HUES48 (cell line): ENCODE measurements around the gene IL17B.

ENCODE experiments used
- H3K27ac ChIP-seq: one replicate; pipeline ENCODE4 v1.7.0; 2013; ENCODE audit warnings: low read depth, low read length, inconsistent platforms
- H3K27me3 ChIP-seq: 2 replicates; pipeline ENCODE4 v1.6.1; 2013; ENCODE audit warnings: mild to moderate bottlenecking, low read length; ENCODE audit not compliant: control insufficient read depth, insufficient read depth
- H3K36me3 ChIP-seq: 2 replicates; pipeline ENCODE4 v1.6.1; 2013; ENCODE audit warnings: low read length; ENCODE audit not compliant: control insufficient read depth, insufficient read depth
- H3K4me1 ChIP-seq: 2 replicates; pipeline ENCODE4 v1.6.1; 2013; ENCODE audit warnings: mild to moderate bottlenecking, low read length; ENCODE audit not compliant: control insufficient read depth, insufficient read depth
- H3K4me3 ChIP-seq: 2 replicates; pipeline ENCODE4 v1.5.1; 2013; ENCODE audit warnings: mild to moderate bottlenecking, low read depth, low read length
- H3K9ac ChIP-seq: 2 replicates; pipeline ENCODE4 v1.6.1; 2013; ENCODE audit warnings: mild to moderate bottlenecking, low read depth, low read length, moderate library complexity
- H3K9me3 ChIP-seq: 2 replicates; pipeline ENCODE4 v1.6.1; 2013; ENCODE audit warnings: low read length; ENCODE audit not compliant: control insufficient read depth, insufficient read depth

IL17B gene

DNA sequence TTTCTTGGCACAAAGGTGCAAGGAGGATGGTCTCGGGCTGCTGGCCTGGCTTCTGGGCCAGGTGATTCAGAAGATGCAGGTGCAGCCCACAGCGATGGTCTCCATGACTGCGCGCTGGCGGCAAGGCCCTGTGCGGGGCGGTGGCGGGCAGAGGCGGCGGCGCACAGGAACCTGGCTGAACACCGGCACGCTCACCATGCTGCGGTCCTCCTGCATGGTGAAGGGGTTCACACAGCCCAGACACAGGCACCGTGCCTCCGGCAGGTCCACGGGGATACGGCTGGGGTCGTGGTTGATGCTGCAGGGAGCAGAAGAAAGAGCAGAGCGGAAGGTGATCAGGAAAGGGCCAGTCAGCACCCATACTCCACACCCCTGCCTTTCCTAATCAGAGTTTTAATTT, 4.8 kb downstream of the IL17B start:
- Histone ChIP-seq H3K27me3 (no peaks in the 10 kb centered on the region), H3K36me3 (no peaks in the 10 kb centered on the region), H3K9me3 (no peaks in the 10 kb centered on the region), H3K27ac (no peak overlapping the region), H3K4me1 (no peaks in the 10 kb centered on the region), H3K9ac (no peak overlapping the region), H3K4me3 (no peak overlapping the region)

DNA sequence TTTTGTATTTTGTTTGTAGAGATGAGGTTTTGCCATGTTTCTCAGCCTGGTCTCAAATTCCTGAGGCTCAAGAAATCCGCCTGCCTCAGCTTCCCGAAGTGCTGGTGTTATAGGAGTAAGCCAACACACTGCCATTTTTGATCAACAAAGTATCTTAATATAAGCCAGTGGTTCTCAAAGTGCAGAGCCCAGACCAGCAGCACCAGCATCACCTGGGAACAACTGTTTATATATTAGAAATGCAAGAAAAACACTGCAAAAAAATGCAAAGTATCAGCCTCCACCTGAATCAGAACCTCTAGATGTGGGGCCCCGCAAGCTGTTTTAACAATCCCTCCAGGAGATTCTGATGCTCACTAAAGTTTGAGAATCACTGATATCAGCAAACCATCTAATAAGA, 6.2 kb downstream of the IL17B start:
- Histone ChIP-seq H3K36me3 (0 out of 2 replicates have a peak, but pooled peaks cover 4% of the 10 kb centered on the region), H3K4me1 (no peaks in the 10 kb centered on the region), H3K27ac (no peak overlapping the region), H3K9ac (no peak overlapping the region), H3K4me3 (no peak overlapping the region), H3K9me3 (no peaks in the 10 kb centered on the region), H3K27me3 (no peaks in the 10 kb centered on the region)

DNA sequence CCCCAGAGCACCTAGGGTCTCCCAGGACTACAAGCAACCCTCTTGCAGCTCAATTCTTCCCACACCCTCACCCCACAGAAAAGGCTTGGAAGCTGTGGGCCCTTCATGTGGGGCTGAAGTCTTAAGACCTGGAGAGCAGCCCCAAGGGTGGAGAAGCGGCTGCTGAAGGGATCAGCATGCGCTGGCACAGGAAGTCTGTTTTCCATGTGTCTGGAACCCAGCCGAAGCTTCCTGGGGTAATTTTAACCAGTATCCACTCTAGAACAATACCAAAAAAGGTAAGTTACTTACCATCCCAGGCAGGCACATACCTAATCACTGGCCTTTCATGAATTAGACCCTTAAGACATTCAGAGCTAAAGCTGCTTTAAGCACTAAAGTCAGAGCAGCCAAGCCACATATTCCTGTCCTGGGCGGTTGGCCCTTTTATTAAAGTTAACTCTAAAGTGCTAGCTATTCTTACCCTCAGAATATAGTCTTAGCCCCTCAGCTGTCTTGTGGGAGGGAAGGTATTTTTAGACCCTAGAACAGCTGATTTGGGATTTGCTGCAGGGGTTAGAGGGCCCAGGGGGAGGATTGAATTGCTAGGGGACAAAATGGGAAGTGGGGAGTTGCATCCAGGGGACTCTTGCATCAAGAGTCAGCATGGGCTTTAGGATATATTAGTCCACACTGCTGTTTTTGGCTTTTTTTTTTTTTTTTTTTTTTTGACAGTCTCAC, 6.9 kb downstream of the IL17B start:
- H3K36me3 ChIP-seq: 0 out of 2 replicates have a peak, but pooled peaks cover 4% of the 10 kb centered on the region
- no peaks in the 10 kb centered on the region for H3K9me3 ChIP-seq
- H3K4me1 ChIP-seq: no peaks in the 10 kb centered on the region
- no peak overlapping the region for H3K4me3 ChIP-seq
- no peaks in the 10 kb centered on the region for H3K27me3 ChIP-seq
- no peak overlapping the region for H3K27ac ChIP-seq
- H3K9ac ChIP-seq: no peak overlapping the region

DNA sequence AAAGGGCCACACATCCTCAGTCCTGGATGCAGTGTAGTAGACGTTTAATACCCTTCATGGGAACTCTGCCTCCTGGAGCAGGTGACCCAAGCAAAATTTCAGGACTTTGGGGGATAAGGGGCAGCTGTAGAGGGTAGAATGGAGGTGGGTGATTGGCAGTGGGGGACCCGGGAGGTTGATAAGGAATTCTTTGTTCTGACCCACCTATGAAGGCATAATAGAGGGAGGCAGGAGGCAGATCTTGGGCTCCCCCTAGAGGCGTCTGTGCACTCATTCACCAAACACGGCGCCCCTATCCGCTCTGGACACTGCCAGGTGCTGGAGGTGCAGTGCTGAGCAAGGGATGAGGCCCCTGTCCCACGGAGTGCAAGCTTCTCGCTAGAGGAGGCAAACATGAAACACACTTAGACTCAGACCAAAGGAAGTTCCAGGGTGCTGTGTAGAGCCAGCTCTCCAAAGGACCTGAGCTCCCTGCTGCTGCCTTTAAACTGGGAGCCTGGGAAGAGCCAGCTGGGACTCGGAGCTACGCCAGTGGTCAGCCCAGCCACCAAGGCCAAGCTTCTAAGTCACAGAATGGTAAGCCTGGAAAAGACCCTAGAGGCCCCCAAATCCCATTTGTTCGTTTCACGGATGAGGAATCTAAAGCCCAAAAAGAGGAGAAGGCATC, 7.7 kb downstream of the IL17B start:
- H3K4me1 ChIP-seq: no peaks in the 10 kb centered on the region
- H3K27ac ChIP-seq: no peak overlapping the region
- H3K4me3 ChIP-seq: no peak overlapping the region
- H3K27me3 ChIP-seq: no peaks in the 10 kb centered on the region
- H3K9ac ChIP-seq: no peak overlapping the region
- H3K36me3 ChIP-seq: 0 out of 2 replicates have a peak, but pooled peaks cover 4% of the 10 kb centered on the region
- no peaks in the 10 kb centered on the region for H3K9me3 ChIP-seq

DNA sequence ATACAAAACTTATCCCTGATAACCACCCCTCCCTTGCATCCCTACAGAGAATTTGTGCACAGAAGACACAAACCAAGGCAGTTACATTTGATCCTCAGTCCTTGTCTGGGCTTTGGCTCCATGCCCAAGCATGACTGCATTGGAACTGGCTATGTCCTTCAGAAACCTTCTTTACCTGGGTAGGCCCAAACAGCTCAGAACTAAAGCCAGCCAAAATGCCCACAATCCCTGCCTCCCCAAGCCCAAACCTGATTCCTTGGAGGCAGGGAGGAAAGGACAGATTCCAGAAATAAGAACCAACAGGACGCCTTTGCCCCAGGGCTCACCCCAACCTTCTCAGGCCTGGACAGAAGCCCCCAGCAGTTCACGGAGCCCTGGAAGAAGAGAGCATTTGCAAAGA, 8.2 kb downstream of the IL17B start:
- no peaks in the 10 kb centered on the region for H3K27me3 ChIP-seq
- no peak overlapping the region for H3K9ac ChIP-seq
- no peaks in the 10 kb centered on the region for H3K9me3 ChIP-seq
- H3K4me1 ChIP-seq: no peaks in the 10 kb centered on the region
- no peak overlapping the region for H3K4me3 ChIP-seq
- no peak overlapping the region for H3K27ac ChIP-seq
- H3K36me3 ChIP-seq: 0 out of 2 replicates have a peak, but pooled peaks cover 4% of the 10 kb centered on the region

DNA sequence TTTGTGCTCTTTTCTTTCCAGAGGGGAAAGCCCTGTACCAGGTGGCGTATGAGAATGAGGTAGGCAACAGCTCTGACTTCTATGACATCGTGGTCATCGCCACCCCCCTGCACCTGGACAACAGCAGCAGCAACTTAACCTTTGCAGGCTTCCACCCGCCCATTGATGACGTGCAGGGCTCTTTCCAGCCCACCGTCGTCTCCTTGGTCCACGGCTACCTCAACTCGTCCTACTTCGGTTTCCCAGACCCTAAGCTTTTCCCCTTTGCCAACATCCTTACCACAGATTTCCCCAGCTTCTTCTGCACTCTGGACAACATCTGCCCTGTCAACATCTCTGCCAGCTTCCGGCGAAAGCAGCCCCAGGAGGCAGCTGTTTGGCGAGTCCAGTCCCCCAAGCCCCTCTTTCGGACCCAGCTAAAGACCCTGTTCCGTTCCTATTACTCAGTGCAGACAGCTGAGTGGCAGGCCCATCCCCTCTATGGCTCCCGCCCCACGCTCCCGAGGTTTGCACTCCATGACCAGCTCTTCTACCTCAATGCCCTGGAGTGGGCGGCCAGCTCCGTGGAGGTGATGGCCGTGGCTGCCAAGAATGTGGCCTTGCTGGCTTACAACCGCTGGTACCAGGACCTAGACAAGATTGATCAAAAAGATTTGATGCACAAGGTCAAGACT, 11.0 kb downstream of the IL17B start:
- no peak overlapping the region for H3K4me3 ChIP-seq
- 0 out of 2 replicates have a peak, but pooled peaks cover 4% of the 10 kb centered on the region for H3K36me3 ChIP-seq
- H3K4me1 ChIP-seq: no peaks in the 10 kb centered on the region
- H3K9ac ChIP-seq: no peak overlapping the region
- no peaks in the 10 kb centered on the region for H3K9me3 ChIP-seq
- H3K27me3 ChIP-seq: no peaks in the 10 kb centered on the region
- H3K27ac ChIP-seq: no peak overlapping the region

DNA sequence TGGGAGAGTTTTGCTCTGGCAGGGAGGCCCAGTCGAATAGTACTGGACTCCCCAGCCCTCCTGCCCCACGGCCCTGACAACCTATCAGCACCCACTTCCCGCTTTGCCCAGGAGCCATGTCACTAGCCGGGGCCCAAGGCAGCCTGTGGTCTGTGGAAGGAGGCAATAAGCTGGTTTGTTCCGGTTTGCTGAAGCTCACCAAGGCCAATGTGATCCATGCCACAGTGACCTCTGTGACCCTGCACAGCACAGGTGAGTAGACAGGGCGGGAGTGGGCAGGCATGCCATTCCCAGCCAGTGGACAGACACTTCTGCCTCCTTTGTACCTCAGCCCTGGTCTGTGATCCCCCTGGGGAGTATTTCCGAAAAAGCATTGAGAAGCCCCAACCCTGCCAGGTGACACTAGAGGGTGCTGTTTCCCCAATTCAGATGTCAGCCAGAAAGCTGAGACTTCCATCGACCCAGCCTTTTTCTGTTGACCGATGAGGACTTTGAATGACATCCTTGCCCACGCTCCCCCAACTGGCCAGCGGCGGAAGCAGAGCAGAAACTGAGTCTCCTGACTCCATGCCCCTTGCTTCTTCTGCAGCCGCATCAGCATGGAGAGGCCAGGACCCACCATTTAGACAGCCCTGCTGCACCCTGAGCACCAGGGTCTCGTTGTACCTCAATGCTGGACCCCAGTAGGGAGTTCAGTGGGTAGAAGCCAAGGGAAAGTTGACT, 11.7 kb downstream of the IL17B start:
- no peaks in the 10 kb centered on the region for H3K9me3 ChIP-seq
- no peak overlapping the region for H3K9ac ChIP-seq
- H3K4me1 ChIP-seq: no peaks in the 10 kb centered on the region
- H3K36me3 ChIP-seq: 0 out of 2 replicates have a peak, but pooled peaks cover 4% of the 10 kb centered on the region
- no peak overlapping the region for H3K4me3 ChIP-seq
- H3K27ac ChIP-seq: no peak overlapping the region
- no peaks in the 10 kb centered on the region for H3K27me3 ChIP-seq

DNA sequence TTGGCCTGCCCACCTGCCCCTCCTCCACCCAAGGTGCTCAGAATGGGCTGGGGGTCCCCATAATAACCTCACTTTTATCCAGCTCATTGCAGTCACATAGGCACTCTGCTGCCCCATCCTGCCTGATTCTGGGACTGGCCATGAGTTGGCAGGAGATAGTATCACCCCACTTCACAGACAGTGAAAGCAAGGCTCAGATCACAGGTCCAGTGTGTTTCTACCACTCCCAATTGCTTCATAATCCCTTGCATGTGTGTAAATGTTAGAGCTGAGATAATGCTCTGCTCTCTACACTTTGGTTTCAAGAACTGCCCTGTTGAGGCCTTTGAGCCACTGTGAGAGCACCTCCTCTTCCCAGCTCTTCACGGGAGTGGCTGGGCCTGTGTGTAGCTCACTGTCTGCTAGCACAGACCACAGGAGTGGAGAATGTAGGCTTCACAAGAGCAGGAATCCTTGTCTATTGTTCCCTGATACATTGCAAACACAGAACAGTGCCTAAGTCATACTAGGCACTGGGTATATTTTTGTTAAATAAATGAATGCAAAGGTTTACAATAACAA, 12.8 kb downstream of the IL17B start:
- Histone ChIP-seq H3K36me3 (0 out of 2 replicates have a peak, but pooled peaks cover 4% of the 10 kb centered on the region), H3K27ac (no peak overlapping the region), H3K9me3 (no peaks in the 10 kb centered on the region), H3K9ac (no peak overlapping the region), H3K4me3 (no peak overlapping the region), H3K4me1 (no peaks in the 10 kb centered on the region), H3K27me3 (no peaks in the 10 kb centered on the region)

DNA sequence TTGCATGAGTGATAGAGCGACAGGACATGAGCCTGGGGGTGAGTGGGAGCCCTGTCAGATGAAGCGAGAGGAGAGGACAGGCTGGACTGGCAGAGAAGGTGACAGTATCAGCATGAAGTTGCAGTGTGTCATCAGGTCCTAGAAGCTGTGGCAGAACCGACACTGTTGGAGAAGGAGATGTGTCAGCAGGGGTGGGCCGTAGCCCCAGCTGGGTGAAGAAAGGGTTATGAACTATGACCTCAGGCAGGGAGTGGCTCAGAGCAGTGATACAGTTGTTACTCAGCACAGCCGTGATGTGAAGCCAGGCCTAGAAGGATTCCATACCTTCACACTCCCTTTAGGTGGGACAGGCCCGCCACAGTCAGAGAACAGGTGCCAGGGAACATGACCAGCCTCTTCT, 13.7 kb downstream of the IL17B start:
- 0 out of 2 replicates have a peak, but pooled peaks cover 4% of the 10 kb centered on the region for H3K36me3 ChIP-seq
- no peaks in the 10 kb centered on the region for H3K4me1 ChIP-seq
- no peaks in the 10 kb centered on the region for H3K27me3 ChIP-seq
- no peaks in the 10 kb centered on the region for H3K9me3 ChIP-seq
- no peak overlapping the region for H3K4me3 ChIP-seq
- H3K9ac ChIP-seq: no peak overlapping the region
- no peak overlapping the region for H3K27ac ChIP-seq

DNA sequence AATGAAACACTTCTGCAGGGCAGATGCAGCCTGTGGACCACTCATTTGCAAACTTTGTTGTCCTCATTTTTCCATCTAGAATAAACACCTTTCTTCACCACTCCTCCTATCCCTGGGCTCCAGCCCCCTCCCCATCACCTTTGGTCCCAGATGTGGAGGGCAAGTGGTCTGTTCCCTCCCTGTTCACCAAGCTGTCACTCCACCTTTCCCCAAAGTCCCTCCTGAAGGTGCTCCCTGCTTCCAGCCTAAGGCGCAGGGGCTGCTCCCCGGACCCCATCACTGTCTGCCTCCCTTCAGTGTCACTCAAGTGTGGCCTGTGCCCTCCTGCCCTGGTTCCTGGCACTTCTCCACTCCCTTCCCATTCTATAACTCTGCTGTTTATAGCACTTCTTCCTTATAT, 14.4 kb downstream of the IL17B start:
- H3K36me3 ChIP-seq: 0 out of 2 replicates have a peak, but pooled peaks cover 4% of the 10 kb centered on the region
- no peaks in the 10 kb centered on the region for H3K27me3 ChIP-seq
- no peaks in the 10 kb centered on the region for H3K4me1 ChIP-seq
- no peak overlapping the region for H3K9ac ChIP-seq
- H3K4me3 ChIP-seq: no peak overlapping the region
- no peak overlapping the region for H3K27ac ChIP-seq
- H3K9me3 ChIP-seq: no peaks in the 10 kb centered on the region
